NCI-H774 (cell line): ENCODE measurements around the gene MYO1B.
"Not testable (repeated sequence)": the region's sequence is repeated elsewhere in the genome, so short reads cannot be mapped to it uniquely, and the experiment has no call there.

Source experiments
- DNase-seq: peaks from one replicate; lab custom pipeline; 2025; lab: John Stamatoyannopoulos, UW

The MYO1B gene

GRCh38 chr2:191410646-191411436, 165.6 kb downstream of the MYO1B start:
- DNase-seq: no peak

- DNase-seq: no peak
Measured at GRCh38 chr2:191411472-191411871, 166.3 kb downstream of the MYO1B start.

GRCh38 chr2:191412353-191412752, 167.1 kb downstream of the MYO1B start:
- DNase-seq: no peak

GRCh38 chr2:191415101-191415500, 169.9 kb downstream of the MYO1B start:
- no peak for DNase-seq

GRCh38 chr2:191415858-191416257, 170.7 kb downstream of the MYO1B start:
- no peak for DNase-seq

GRCh38 chr2:191417746-191418145, 172.5 kb downstream of the MYO1B start:
- no peak for DNase-seq

GRCh38 chr2:191421950-191422349, 176.7 kb downstream of the MYO1B start:
- no peak for DNase-seq

GRCh38 chr2:191427031-191427430, 181.8 kb downstream of the MYO1B start:
- no peak for DNase-seq

- no peak for DNase-seq
Measured at GRCh38 chr2:191428141-191428540, 182.9 kb downstream of the MYO1B start.

GRCh38 chr2:191430476-191430875, 185.3 kb downstream of the MYO1B start:
- DNase-seq: no peak

- DNase-seq: no peak
Measured at GRCh38 chr2:191432121-191432520, 186.9 kb downstream of the MYO1B start.

- DNase-seq: no peak
Measured at GRCh38 chr2:191434072-191434471, 188.9 kb downstream of the MYO1B start.

GRCh38 chr2:191435141-191435540, 189.9 kb downstream of the MYO1B start:
- DNase-seq: no peak

GRCh38 chr2:191436368-191437055, 191.3 kb downstream of the MYO1B start:
- DNase-seq: no peak

GRCh38 chr2:191439481-191439880, 194.3 kb downstream of the MYO1B start:
- no peak for DNase-seq

GRCh38 chr2:191441496-191442214, 196.5 kb downstream of the MYO1B start:
- no peak for DNase-seq

- DNase-seq: no peak
Measured at GRCh38 chr2:191443446-191443845, 198.2 kb downstream of the MYO1B start.

- no peak for DNase-seq
Measured at GRCh38 chr2:191446910-191447309, 201.7 kb downstream of the MYO1B start.

- DNase-seq: no peak
Measured at GRCh38 chr2:191451116-191451515, 205.9 kb downstream of the MYO1B start.

- no peak for DNase-seq
Measured at GRCh38 chr2:191452065-191452464, 206.9 kb downstream of the MYO1B start.

- no peak for DNase-seq
Measured at GRCh38 chr2:191453761-191454160, 208.6 kb downstream of the MYO1B start.

- not testable (repeated sequence) for DNase-seq
Measured at GRCh38 chr2:191456506-191456905, 211.3 kb downstream of the MYO1B start.

GRCh38 chr2:191459158-191459557, 214.0 kb downstream of the MYO1B start:
- DNase-seq: no peak
